ENCODE measurements around the gene ZPLD1. TPM values are rescaled to one million over a fixed set of nuclear protein-coding genes. Genes with fewer than 3 reads are reported as not detected.

The ZPLD1 gene
- total and polyA plus RNA-seq, 10 of the 15 experiments (the other 5 are each of a cell fraction or from before 2014, with no cell fraction given), result not detected

DNA sequence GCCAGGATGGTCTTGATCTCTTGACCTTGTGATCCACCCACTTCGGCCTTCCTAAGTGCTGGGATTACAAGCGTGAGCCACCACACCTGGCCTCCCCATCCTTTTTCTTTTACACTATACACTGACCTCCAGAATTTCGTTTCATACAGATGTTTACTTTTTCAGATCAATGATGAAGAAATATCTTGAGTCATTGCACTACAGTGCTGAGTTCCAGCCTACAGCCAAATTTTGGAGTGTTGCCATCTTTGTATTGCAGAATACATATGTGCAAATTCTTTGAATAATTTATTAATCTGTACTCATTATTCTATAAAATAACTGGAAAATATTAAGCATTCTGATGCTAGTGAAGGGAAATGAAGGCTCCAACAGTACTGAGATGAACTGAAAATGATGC, 12.5 kb downstream of the ZPLD1 start:
- in situ Hi-C loops (cut with MboI) (no loop called here), intact Hi-C loops (cut with micrococcal nuclease; ENCODE audit: unreplicated experiment) (no loop called here)
- ChIA-PET SMC1A (ENCODE audit: uncharacterized antibody, unreplicated experiment) (no interaction called here), CTCF (no interaction called here), POLR2A (no interaction called here), RAD21 (ENCODE audit: unreplicated experiment) (no interaction called here)
- H3K79me2 ChIP-seq (ENCODE audit: control insufficient read depth, insufficient read depth, low read length), result no peaks in the 10 kb centered on the region
- ATAC-seq (no peak), FAIRE-seq (no peak), DNase-seq (ENCODE audit: low read depth, low spot score) (no peak)
- no peaks in the 10 kb centered on the region for H3K9me3 ChIP-seq (replicated peaks; ENCODE audit: control insufficient read depth, insufficient read depth, low read length)
- TF ChIP-seq YBX1 (IDR thresholded peaks at IDR 0.05), result no peak
- no peaks in the 10 kb centered on the region for H3K4me1 ChIP-seq (ENCODE audit: control insufficient read depth, insufficient read depth, low read length)
- H3K27me3 ChIP-seq (replicated peaks in 1 of 2; ENCODE audit: control insufficient read depth in 2 of 2, insufficient read depth in 2 of 2, low read length in 1 of 2), result no peaks in the 10 kb centered on the region
- no TSS peak for BruUV-seq (replicated peaks)
- no peaks in the 10 kb centered on the region for H3K36me3 ChIP-seq (ENCODE audit: control insufficient read depth in 2 of 2, insufficient read depth in 2 of 2, low read length in 1 of 2)
- H3K27ac ChIP-seq (ENCODE audit: control insufficient read depth, insufficient read depth), result no peak overlapping the region
- no peak overlapping the region for H3K4me3 ChIP-seq
- 15% methylated on average over 3 of the region's 3 CpGs for WGBS (ENCODE audit: insufficient coverage, insufficient replicate concordance, low lambda C conversion rate, missing lambda C conversion rate)
- no peak overlapping the region for H2AFZ ChIP-seq (ENCODE audit: control insufficient read depth, low read depth, low read length)
- H3K9ac ChIP-seq (ENCODE audit: control insufficient read depth, insufficient read depth, low read length), result no peak overlapping the region
- H3K4me2 ChIP-seq (ENCODE audit: control insufficient read depth, insufficient read depth), result no peak overlapping the region
- no peaks in the 10 kb centered on the region for H4K20me1 ChIP-seq (ENCODE audit: control insufficient read depth, insufficient read depth)

DNA sequence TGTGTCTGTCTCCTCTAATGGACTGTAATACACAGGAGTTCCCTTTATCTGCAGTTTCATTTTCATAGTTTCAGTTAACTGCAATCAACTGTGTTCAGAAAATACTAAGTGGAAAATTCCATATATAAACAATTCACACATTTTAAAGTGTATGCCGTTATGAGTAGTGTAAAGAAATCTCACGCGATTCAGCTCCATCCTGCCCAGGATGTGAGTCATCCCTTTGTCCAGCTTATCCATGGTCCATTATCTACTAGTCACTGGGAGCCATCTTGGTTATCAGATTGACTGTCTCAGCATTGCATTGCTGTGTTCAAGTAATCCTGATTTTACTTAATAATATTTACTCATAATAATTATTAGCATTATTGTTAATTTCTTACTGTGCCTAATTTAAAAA, 14.5 kb downstream of the ZPLD1 start:
- H2AFZ ChIP-seq (ENCODE audit: control insufficient read depth, low read depth, low read length), result no peak overlapping the region
- no peak overlapping the region for H3K27ac ChIP-seq (ENCODE audit: control insufficient read depth, insufficient read depth)
- H3K9me3 ChIP-seq (replicated peaks; ENCODE audit: control insufficient read depth, insufficient read depth, low read length), result no peaks in the 10 kb centered on the region
- no peaks in the 10 kb centered on the region for H3K79me2 ChIP-seq (ENCODE audit: control insufficient read depth, insufficient read depth, low read length)
- in situ Hi-C loops (cut with MboI), result no loop called here
- WGBS (ENCODE audit: insufficient coverage, insufficient replicate concordance, low lambda C conversion rate, missing lambda C conversion rate), result 15% methylated on average over 3 of the region's 3 CpGs
- H3K4me3 ChIP-seq, result no peak overlapping the region
- no TSS peak for BruUV-seq (replicated peaks)
- DNase-seq (ENCODE audit: low read depth, low spot score) (no peak), FAIRE-seq (no peak), ATAC-seq (no peak)
- no peaks in the 10 kb centered on the region for H3K36me3 ChIP-seq (ENCODE audit: control insufficient read depth in 2 of 2, insufficient read depth in 2 of 2, low read length in 1 of 2)
- intact Hi-C loops (cut with micrococcal nuclease; ENCODE audit: unreplicated experiment), result no loop called here
- TF ChIP-seq YY1 (IDR thresholded peaks at IDR 0.05; ENCODE audit: low read depth, low read length) (no peak), SRF (IDR thresholded peaks at IDR 0.05; ENCODE audit: low read depth in 2 of 2, low read length in 2 of 2) (no peak), HDAC6 (IDR thresholded peaks at IDR 0.05; ENCODE audit: unreplicated experiment) (no peak), ZNF24 (IDR thresholded peaks at IDR 0.05) (no peak), ZSCAN29 (IDR thresholded peaks at IDR 0.05) (no peak)
- TF ChIP-seq, protein P1, sequence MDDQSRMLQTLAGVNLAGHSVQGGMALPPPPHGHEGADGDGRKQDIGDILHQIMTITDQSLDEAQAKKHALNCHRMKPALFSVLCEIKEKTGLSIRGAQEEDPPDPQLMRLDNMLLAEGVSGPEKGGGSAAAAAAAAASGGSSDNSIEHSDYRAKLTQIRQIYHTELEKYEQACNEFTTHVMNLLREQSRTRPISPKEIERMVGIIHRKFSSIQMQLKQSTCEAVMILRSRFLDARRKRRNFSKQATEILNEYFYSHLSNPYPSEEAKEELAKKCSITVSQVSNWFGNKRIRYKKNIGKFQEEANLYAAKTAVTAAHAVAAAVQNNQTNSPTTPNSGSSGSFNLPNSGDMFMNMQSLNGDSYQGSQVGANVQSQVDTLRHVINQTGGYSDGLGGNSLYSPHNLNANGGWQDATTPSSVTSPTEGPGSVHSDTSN (IDR thresholded peaks at IDR 0.05; ENCODE audit: insufficient replicate concordance, low read depth, low read length), result no peak
- TF ChIP-seq, protein P2, sequence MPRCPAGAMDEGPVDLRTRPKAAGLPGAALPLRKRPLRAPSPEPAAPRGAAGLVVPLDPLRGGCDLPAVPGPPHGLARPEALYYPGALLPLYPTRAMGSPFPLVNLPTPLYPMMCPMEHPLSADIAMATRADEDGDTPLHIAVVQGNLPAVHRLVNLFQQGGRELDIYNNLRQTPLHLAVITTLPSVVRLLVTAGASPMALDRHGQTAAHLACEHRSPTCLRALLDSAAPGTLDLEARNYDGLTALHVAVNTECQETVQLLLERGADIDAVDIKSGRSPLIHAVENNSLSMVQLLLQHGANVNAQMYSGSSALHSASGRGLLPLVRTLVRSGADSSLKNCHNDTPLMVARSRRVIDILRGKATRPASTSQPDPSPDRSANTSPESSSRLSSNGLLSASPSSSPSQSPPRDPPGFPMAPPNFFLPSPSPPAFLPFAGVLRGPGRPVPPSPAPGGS (IDR thresholded peaks at IDR 0.05; ENCODE audit: borderline replicate concordance, insufficient read depth, low read depth, low read length, poor library complexity, severe bottlenecking), result no peak
- H4K20me1 ChIP-seq (ENCODE audit: control insufficient read depth, insufficient read depth), result no peaks in the 10 kb centered on the region
- no peaks in the 10 kb centered on the region for H3K4me1 ChIP-seq (ENCODE audit: control insufficient read depth, insufficient read depth, low read length)
- POLR2A ChIA-PET, result interaction anchor here (0.7 kb wide), 1 partner anchor 29 kb away, joined by 4 read pairs; no protein-coding TSS in a partner anchor
- H3K27me3 ChIP-seq (replicated peaks in 1 of 2; ENCODE audit: control insufficient read depth in 2 of 2, insufficient read depth in 2 of 2, low read length in 1 of 2), result no peaks in the 10 kb centered on the region
- no peak overlapping the region for H3K4me2 ChIP-seq (ENCODE audit: control insufficient read depth, insufficient read depth)
- CTCF ChIA-PET, result no interaction called here
- RAD21 ChIA-PET (ENCODE audit: unreplicated experiment), result no interaction called here
- H3K9ac ChIP-seq (ENCODE audit: control insufficient read depth, insufficient read depth, low read length), result no peak overlapping the region
- SMC1A ChIA-PET (ENCODE audit: uncharacterized antibody, unreplicated experiment), result interaction anchor here (0.7 to 0.9 kb wide), 2 partner anchors 16 to 39 kb away, joined by 3 read pairs; no protein-coding TSS in a partner anchor
